ENCODE data around the gene DAPK1.

DAPK1 gene

GRCh38 chr9:87731321-87731720 is 233.7 kb downstream of the DAPK1 start:
- no peak for DNase-seq (ENCODE audit: extremely low spot score)
- POLR2A ChIA-PET, result no interaction called here
- CTCF ChIA-PET, result no interaction called here

GRCh38 chr9:87732344-87732743 is 234.7 kb downstream of the DAPK1 start:
- POLR2A ChIA-PET, result no interaction called here
- no peak for DNase-seq (ENCODE audit: extremely low spot score)
- no peak for TF ChIP-seq CTCF (IDR thresholded peaks at IDR 0.05; ENCODE audit: control extremely low read depth, extremely low read depth, low read depth, missing control alignments)
- CTCF ChIA-PET, result no interaction called here

More at GRCh38 chr9:87731321-87731720, 233.7 kb downstream of the DAPK1 start:
- TF ChIP-seq CTCF (IDR thresholded peaks at IDR 0.05; ENCODE audit: control extremely low read depth, extremely low read depth, low read depth, missing control alignments), result no peak

GRCh38 chr9:87732756-87733155 is 235.1 kb downstream of the DAPK1 start:
- ChIA-PET POLR2A (no interaction called here), CTCF (no interaction called here)
- DNase-seq (ENCODE audit: extremely low spot score), result no peak
- no peak for TF ChIP-seq CTCF (IDR thresholded peaks at IDR 0.05; ENCODE audit: control extremely low read depth, extremely low read depth, low read depth, missing control alignments)

GRCh38 chr9:87733273-87734052 is 235.8 kb downstream of the DAPK1 start:
- DNase-seq (ENCODE audit: extremely low spot score), result no peak
- no peak for TF ChIP-seq CTCF (IDR thresholded peaks at IDR 0.05; ENCODE audit: control extremely low read depth, extremely low read depth, low read depth, missing control alignments)
- CTCF ChIA-PET, result interaction anchor here (1.0 to 1.1 kb wide), 2 partner anchors 7 to 20 kb away, joined by 3 read pairs; partner anchors contain the start of gene CTSL
- POLR2A ChIA-PET, result no interaction called here

- no peak for TF ChIP-seq CTCF (IDR thresholded peaks at IDR 0.05; ENCODE audit: control extremely low read depth, extremely low read depth, low read depth, missing control alignments)
- ChIA-PET POLR2A (no interaction called here), CTCF (interaction anchor here (1.0 to 1.1 kb wide), 2 partner anchors 8 to 20 kb away, joined by 3 read pairs; partner anchors contain the start of gene CTSL)
- DNase-seq (ENCODE audit: extremely low spot score), result no peak
Measured at GRCh38 chr9:87734106-87734505, 236.4 kb downstream of the DAPK1 start.

- CTCF ChIA-PET, result no interaction called here
- TF ChIP-seq CTCF (IDR thresholded peaks at IDR 0.05; ENCODE audit: control extremely low read depth, extremely low read depth, low read depth, missing control alignments), result no peak
Measured at GRCh38 chr9:87739546-87739945, 241.9 kb downstream of the DAPK1 start.

More at GRCh38 chr9:87739546-87739945, 241.9 kb downstream of the DAPK1 start:
- no peak for DNase-seq (ENCODE audit: extremely low spot score)
- POLR2A ChIA-PET, result no interaction called here
